Neuronal stem cell (in vitro differentiated cells): ENCODE results near the gene RHOT1.

Source experiments
- DNase-seq: peaks from one replicate; pipeline ENCODE4 v3.0.0-alpha.2; 2013; ENCODE audit warnings: low spot score
- H2AFZ ChIP-seq: one replicate; pipeline ENCODE4 v1.6.1; 2013; ENCODE audit warnings: mild to moderate bottlenecking, low read length, inconsistent platforms
- H2AK5ac ChIP-seq: 2 replicates; pipeline ENCODE4 v1.6.1; 2013; ENCODE audit warnings: low read depth, mild to moderate bottlenecking, inconsistent platforms, low read length, moderate library complexity, mixed read lengths
- H2BK120ac ChIP-seq: 2 replicates; pipeline ENCODE4 v1.6.1; 2013; ENCODE audit warnings: low read depth, mild to moderate bottlenecking, inconsistent platforms, low read length, moderate library complexity, mixed read lengths
- H2BK12ac ChIP-seq: one replicate; pipeline ENCODE4 v1.6.1; 2013; ENCODE audit warnings: low read length, inconsistent platforms
- H2BK15ac ChIP-seq: 2 replicates; pipeline ENCODE4 v1.6.1; 2013; ENCODE audit warnings: mild to moderate bottlenecking, low read length, inconsistent platforms, mixed read lengths
- H2BK5ac ChIP-seq: one replicate; pipeline ENCODE4 v1.6.1; 2013; ENCODE audit warnings: inconsistent platforms, mild to moderate bottlenecking, low read length, moderate library complexity
- H3K14ac ChIP-seq: one replicate; pipeline ENCODE4 v1.6.1; 2013; ENCODE audit warnings: low read length, inconsistent platforms
- H3K18ac ChIP-seq: 2 replicates; pipeline ENCODE4 v1.6.1; 2013; ENCODE audit warnings: low read length, inconsistent platforms
- H3K23ac ChIP-seq: 2 replicates; pipeline ENCODE4 v1.6.1; 2013; ENCODE audit warnings: low read depth, mild to moderate bottlenecking, mixed read lengths, low read length, inconsistent platforms; ENCODE audit not compliant: poor library complexity
- H3K27ac ChIP-seq: replicated peaks from 3 replicates; pipeline ENCODE4 v1.5.1; 2013; ENCODE audit warnings: low read length, inconsistent platforms
- H3K27me3 ChIP-seq, 3 experiments: 2 replicates each; pipeline ENCODE4 v1.6.1; 2013; ENCODE audit warnings: low read length in 3 of 3, mild to moderate bottlenecking in 2 of 3, inconsistent platforms in 1 of 3, low read depth in 1 of 3, mixed read lengths in 1 of 3, moderate library complexity in 1 of 3; ENCODE audit not compliant: control insufficient read depth in 3 of 3, insufficient read depth in 3 of 3
- H3K36me3 ChIP-seq, 2 donors: replicated peaks in 1 of 2; 2 replicates each; pipeline ENCODE4 v1.6.1; 2013; ENCODE audit warnings: low read length in 2 of 2; ENCODE audit not compliant: control insufficient read depth in 2 of 2, insufficient read depth in 2 of 2
- H3K4ac ChIP-seq: 2 replicates; pipeline ENCODE4 v1.6.1; 2013; ENCODE audit warnings: inconsistent platforms, mild to moderate bottlenecking, low read length, moderate library complexity
- H3K4me1 ChIP-seq, 2 donors: 1 replicate in 1 of 2; 2 replicates in 1 of 2; pipeline ENCODE4 v1.6.1; 2013; ENCODE audit warnings: low read length in 2 of 2, low read depth in 1 of 2; ENCODE audit not compliant: control insufficient read depth in 2 of 2, insufficient read depth in 1 of 2
- H3K4me2 ChIP-seq: one replicate; pipeline ENCODE4 v1.6.1; 2013; ENCODE audit warnings: mild to moderate bottlenecking, low read length, inconsistent platforms; ENCODE audit not compliant: insufficient read depth, poor library complexity, severe bottlenecking
- H3K4me3 ChIP-seq, 2 donors: 2 replicates each; pipeline ENCODE4 v1.5.1; 2013; ENCODE audit warnings: low read length in 2 of 2, mild to moderate bottlenecking in 2 of 2, inconsistent platforms in 1 of 2, moderate library complexity in 1 of 2
- H3K79me1 ChIP-seq: one replicate; pipeline ENCODE4 v1.6.1; 2013; ENCODE audit warnings: low read depth, mild to moderate bottlenecking, inconsistent platforms, low read length, moderate library complexity
- H3K9ac ChIP-seq: one replicate; pipeline ENCODE4 v1.6.1; 2013; ENCODE audit warnings: mild to moderate bottlenecking, low read depth, low read length, inconsistent platforms; ENCODE audit not compliant: poor library complexity
- H3K9me3 ChIP-seq, 2 donors: replicated peaks in 1 of 2; 2 replicates each; pipeline versions ENCODE3 to v1.6.1; 2013; ENCODE audit warnings: low read length in 2 of 2, mild to moderate bottlenecking in 2 of 2, inconsistent platforms in 1 of 2, low read depth in 1 of 2, mixed read lengths in 1 of 2, moderate library complexity in 1 of 2; ENCODE audit not compliant: control insufficient read depth in 2 of 2, insufficient read depth in 1 of 2
- H4K8ac ChIP-seq: one replicate; pipeline ENCODE4 v1.6.1; 2013; ENCODE audit warnings: low read depth, mild to moderate bottlenecking, inconsistent platforms, low read length, moderate library complexity
- H4K91ac ChIP-seq: one replicate; pipeline ENCODE4 v1.6.1; 2013; ENCODE audit warnings: low read length, low read depth, mild to moderate bottlenecking, inconsistent platforms; ENCODE audit not compliant: poor library complexity
- WGBS, 2 donors: extraction: QIAGEN DNeasy Blood & Tissue Kit; methylation state at CpG; one replicate each; pipeline ENCODE4 v1.1.7; 2013; ENCODE audit warnings: missing lambda C conversion rate in 2 of 2, mixed read lengths in 1 of 2; ENCODE audit not compliant: insufficient read length in 2 of 2, insufficient replicate concordance in 1 of 2; ENCODE audit errors: extremely low coverage in 2 of 2; 5-methylcytosine and 5-hydroxymethylcytosine counted together

Gene RHOT1

GRCh38 chr17:32185875-32186274, 43.6 kb downstream of the RHOT1 start:
- Histone ChIP-seq H4K8ac (no peak overlapping the region), H3K23ac (no peak overlapping the region), H2AFZ (no peak overlapping the region), H2BK120ac (no peak overlapping the region), H3K4ac (no peak overlapping the region), H3K27ac (no peak overlapping the region), H2BK5ac (no peak overlapping the region), H3K4me2 (no peak overlapping the region), H3K9ac (no peak overlapping the region), H3K4me1 (no peaks in the 10 kb centered on the region), H4K91ac (no peak overlapping the region), H3K36me3 (peaks cover 2 to 66% of the 10 kb centered on the region in 2 donors), H2AK5ac (no peak overlapping the region), H3K79me1 (no peaks in the 10 kb centered on the region), H3K14ac (no peak overlapping the region), H2BK12ac (no peak overlapping the region), H3K27me3 (peaks cover 0 to 2% (median 0%) of the 10 kb centered on the region in 3 experiments), H3K18ac (no peak overlapping the region), H3K4me3 (no peak overlapping the region), H2BK15ac (no peak overlapping the region), H3K9me3 (peaks cover 0 to 7% of the 10 kb centered on the region in 2 donors)
- no peak for DNase-seq
- WGBS, 2 donors = no CpG with 5 or more reads among the region's 2 CpGs

- no peaks in the 10 kb centered on the region for H3K27me3 ChIP-seq
- no peak overlapping the region for H3K14ac ChIP-seq
- H3K4me2 ChIP-seq = no peak overlapping the region
- no peaks in the 10 kb centered on the region for H3K79me1 ChIP-seq
- no peak overlapping the region for H4K91ac ChIP-seq
- no peak overlapping the region for H3K4me3 ChIP-seq
- no peak overlapping the region for H3K4ac ChIP-seq
- peaks cover 0 to 4% of the 10 kb centered on the region in 2 donors for H3K9me3 ChIP-seq
- DNase-seq = no peak
- no peak overlapping the region for H3K23ac ChIP-seq
- no peak overlapping the region for H3K9ac ChIP-seq
- WGBS, 2 donors = no CpG with 5 or more reads among the region's 3 CpGs
- H4K8ac ChIP-seq = no peak overlapping the region
- H2BK120ac ChIP-seq = no peak overlapping the region
- H3K18ac ChIP-seq = no peak overlapping the region
- H2BK5ac ChIP-seq = no peak overlapping the region
- H2BK15ac ChIP-seq = no peak overlapping the region
- no peak overlapping the region for H2AK5ac ChIP-seq
- H2BK12ac ChIP-seq = no peak overlapping the region
- H3K27ac ChIP-seq = no peak overlapping the region
- no peak overlapping the region for H2AFZ ChIP-seq
- no peaks in the 10 kb centered on the region for H3K4me1 ChIP-seq
- peaks cover 0 to 52% of the 10 kb centered on the region in 2 donors for H3K36me3 ChIP-seq
Measured at GRCh38 chr17:32187271-32187670, 45.0 kb downstream of the RHOT1 start.

GRCh38 chr17:32189343-32189742, 47.0 kb downstream of the RHOT1 start:
- H3K4me3 ChIP-seq = no peak overlapping the region
- H3K79me1 ChIP-seq = no peaks in the 10 kb centered on the region
- no peak overlapping the region for H3K4ac ChIP-seq
- H4K8ac ChIP-seq = no peak overlapping the region
- no peak overlapping the region for H2BK15ac ChIP-seq
- no peak overlapping the region for H3K14ac ChIP-seq
- H3K23ac ChIP-seq = no peak overlapping the region
- H2BK120ac ChIP-seq = no peak overlapping the region
- no peak overlapping the region for H2AK5ac ChIP-seq
- no peak overlapping the region for H2BK5ac ChIP-seq
- peaks cover 0 to 4% of the 10 kb centered on the region in 2 donors for H3K9me3 ChIP-seq
- H3K9ac ChIP-seq = no peak overlapping the region
- no peak overlapping the region for H2AFZ ChIP-seq
- peaks cover 1 to 51% of the 10 kb centered on the region in 2 donors for H3K36me3 ChIP-seq
- H3K18ac ChIP-seq = no peak overlapping the region
- H2BK12ac ChIP-seq = no peak overlapping the region
- H3K4me2 ChIP-seq = no peak overlapping the region
- no peaks in the 10 kb centered on the region for H3K4me1 ChIP-seq
- no peak overlapping the region for H3K27ac ChIP-seq
- no peak for DNase-seq
- no peaks in the 10 kb centered on the region for H3K27me3 ChIP-seq
- WGBS, 2 donors = no CpG with 5 or more reads among the region's 2 CpGs
- no peak overlapping the region for H4K91ac ChIP-seq

- no peak overlapping the region for H2BK120ac ChIP-seq
- no peak overlapping the region for H2BK5ac ChIP-seq
- H3K27ac ChIP-seq = no peak overlapping the region
- H3K4me2 ChIP-seq = no peak overlapping the region
- H3K18ac ChIP-seq = no peak overlapping the region
- no peaks in the 10 kb centered on the region for H3K79me1 ChIP-seq
- H3K27me3 ChIP-seq = no peaks in the 10 kb centered on the region
- no peak overlapping the region for H3K9ac ChIP-seq
- no peak overlapping the region for H4K91ac ChIP-seq
- H3K4ac ChIP-seq = no peak overlapping the region
- no peak overlapping the region for H3K14ac ChIP-seq
- H3K9me3 ChIP-seq = no peaks in the 10 kb centered on the region
- DNase-seq = no peak
- H3K4me3 ChIP-seq = no peak overlapping the region
- H2AFZ ChIP-seq = no peak overlapping the region
- no peak overlapping the region for H2BK15ac ChIP-seq
- peaks cover 2 to 53% of the 10 kb centered on the region in 2 donors for H3K36me3 ChIP-seq
- no peak overlapping the region for H3K23ac ChIP-seq
- no peak overlapping the region for H2AK5ac ChIP-seq
- H4K8ac ChIP-seq = no peak overlapping the region
- H3K4me1 ChIP-seq = no peaks in the 10 kb centered on the region
- no peak overlapping the region for H2BK12ac ChIP-seq
Measured at GRCh38 chr17:32191306-32191705, 49.0 kb downstream of the RHOT1 start.
